Mesothelial cell of epicardium (in vitro differentiated cells): ENCODE results near the gene SUMF1. TPM values are rescaled to one million over a fixed set of nuclear protein-coding genes. Genes with fewer than 3 reads are reported as not detected.

Experiments
- DNase-seq, 2 experiments: peaks; one replicate each; pipeline ENCODE4 v3.0.0; 2021; ENCODE audit warnings: low spot score in 2 of 2; ENCODE audit not compliant: unreplicated experiment in 2 of 2
- H3K27ac Mint-ChIP-seq: 2 replicates; pipeline ENCODE4 v1.8.0; 2021; ENCODE audit warnings: mixed read lengths
- H3K27me3 Mint-ChIP-seq: 2 replicates; pipeline ENCODE4 v1.8.0; 2021; ENCODE audit warnings: low read depth, mixed read lengths
- H3K36me3 Mint-ChIP-seq: 2 replicates; pipeline ENCODE4 v1.8.0; 2021; ENCODE audit warnings: mixed read lengths
- H3K4me1 Mint-ChIP-seq: 2 replicates; pipeline ENCODE4 v1.8.0; 2021; ENCODE audit warnings: mixed read lengths
- H3K4me3 Mint-ChIP-seq: 2 replicates; pipeline ENCODE4 v1.8.0; 2021; ENCODE audit warnings: mild to moderate bottlenecking, moderate library complexity, mixed read lengths
- H3K9me3 Mint-ChIP-seq: 2 replicates; pipeline ENCODE4 v1.8.0; 2021; ENCODE audit warnings: mixed read lengths
- CTCF ChIP-seq: fragments of 200-600 bp; sonication (generic); IDR thresholded peaks from one replicate; pipeline ENCODE4 v1.5.0; 2021; ENCODE audit warnings: antibody characterized with exemption; ENCODE audit not compliant: unreplicated experiment
- total RNA-seq: library from RNA; stranded (reverse); gene quantifications from 3 replicates; pipeline ENCODE4 v1.2.1, GENCODE V29; 2021

Gene SUMF1
- total RNA-seq, 1 donor from 2014 or later, result 28.7 TPM

- Mint-ChIP-seq H3K27me3 (no peaks in the 10 kb centered on the region), H3K4me1 (peaks cover 36% of the 10 kb centered on the region), H3K27ac (peak overlapping the region; percentile 75), H3K9me3 (peaks cover 17% of the 10 kb centered on the region), H3K4me3 (no peak overlapping the region), H3K36me3 (peaks cover 47% of the 10 kb centered on the region)
- TF ChIP-seq CTCF, result no peak
- DNase-seq, result no peak
Observed at GRCh38 chr3:4313606-4314293, 153.3 kb downstream of the SUMF1 start.

DNA sequence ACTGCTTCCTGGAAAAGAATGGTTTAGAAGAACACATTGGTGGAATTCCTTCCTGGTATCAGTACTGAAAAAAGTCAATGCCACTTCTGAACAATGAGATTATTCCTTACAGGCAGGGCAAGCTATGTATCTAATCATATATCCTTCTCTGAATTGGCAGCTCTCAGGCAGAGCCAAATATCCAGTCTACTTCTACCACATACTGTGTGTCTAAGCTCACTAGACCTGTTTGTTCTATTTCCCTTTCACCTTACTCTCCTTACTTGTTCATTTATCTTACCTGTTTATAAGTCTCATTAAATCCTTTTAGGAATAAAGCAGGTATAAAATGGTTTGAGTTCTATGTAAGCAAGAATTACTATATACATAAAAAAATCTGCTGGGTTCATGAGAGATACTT is 155.6 kb downstream of the SUMF1 start:
- Mint-ChIP-seq H3K4me1 (peaks cover 46% of the 10 kb centered on the region), H3K36me3 (peaks cover 41% of the 10 kb centered on the region), H3K27me3 (no peaks in the 10 kb centered on the region), H3K4me3 (no peak overlapping the region), H3K9me3 (peaks cover 7% of the 10 kb centered on the region), H3K27ac (peak overlapping the region; percentile 41)
- DNase-seq, result no peak
- TF ChIP-seq CTCF, result no peak

Other genes with a start within 250 kb of the SUMF1 start
- 32.3 to 37.2 TPM (median 36.6 TPM) in 3 replicates for gene SETMAR, start 163.9 kb downstream of the SUMF1 start, total RNA-seq
- gene ITPR1, start 26.1 kb upstream of the SUMF1 start, total RNA-seq, result 21.2 to 21.3 TPM (median 21.3 TPM) in 3 replicates